IMR-90 (cell line): ENCODE results near the gene TEX38. TPM values are rescaled to one million over a fixed set of nuclear protein-coding genes. Genes with fewer than 3 reads are reported as not detected.
A peak's percentile ranks its signal among the peaks of the same experiment; 100 is the strongest.

ENCODE experiments used
- ATAC-seq: fragments of 200-7000 bp; cut with Tn5 transposase; 2 replicates; pipeline ENCODE4 v1.9.1; 2020; ENCODE audit warnings: low read depth, mild to moderate bottlenecking, moderate library complexity
- BruUV-seq: library from RNA; stranded (reverse); fragments of 400-500 nt; replicated peaks from 2 replicates; lab custom pipeline; 2021; lab: Mats Ljungman, UMichigan
- CTCF ChIA-PET: fragments of 300-600 bp; formaldehyde crosslinking; extraction: SDS; loops from one replicate; lab custom pipeline; 2021; ENCODE audit warnings: antibody characterized with exemption; lab: Yijun Ruan, JAX
- POLR2A ChIA-PET: fragments of 300-600 bp; sonication (Branson Sonifier 250); formaldehyde crosslinking; loops from one replicate; lab custom pipeline; 2022; ENCODE audit warnings: antibody characterized with exemption; ENCODE audit not compliant: unreplicated experiment; lab: Charles Lee
- DNase-seq: peaks from one replicate; pipeline ENCODE4 v3.0.0; 2013
- H2AFZ ChIP-seq: replicated peaks from 2 replicates; pipeline ENCODE3; 2013; ENCODE audit warnings: low read length, mild to moderate bottlenecking; ENCODE audit not compliant: poor library complexity
- H2AK5ac ChIP-seq: 2 replicates; pipeline ENCODE4 v1.6.1; 2013; ENCODE audit warnings: low read depth, low read length, inconsistent platforms
- H2AK9ac ChIP-seq: replicated peaks from 2 replicates; pipeline ENCODE3; 2013; ENCODE audit warnings: mild to moderate bottlenecking, low read depth, low read length, moderate library complexity; ENCODE audit not compliant: poor library complexity
- H2BK120ac ChIP-seq: 2 replicates; pipeline ENCODE4 v1.6.1; 2013; ENCODE audit warnings: low read depth, low read length, inconsistent platforms
- H2BK15ac ChIP-seq: 3 replicates; pipeline ENCODE4 v1.6.1; 2013; ENCODE audit warnings: low read depth, low read length, inconsistent platforms
- H2BK20ac ChIP-seq: 2 replicates; pipeline ENCODE4 v1.6.1; 2013; ENCODE audit warnings: low read depth, mild to moderate bottlenecking, inconsistent platforms, low read length, moderate library complexity
- H2BK5ac ChIP-seq: 2 replicates; pipeline ENCODE4 v1.6.1; 2013; ENCODE audit warnings: mild to moderate bottlenecking, low read depth, low read length, inconsistent platforms; ENCODE audit not compliant: poor library complexity, severe bottlenecking
- H3K14ac ChIP-seq: replicated peaks from 2 replicates; pipeline ENCODE4 v1.6.1; 2013; ENCODE audit warnings: low read depth, low read length, inconsistent platforms
- H3K18ac ChIP-seq: 2 replicates; pipeline ENCODE4 v1.6.1; 2013; ENCODE audit warnings: low read depth, low read length, control low read depth
- H3K23ac ChIP-seq: 2 replicates; pipeline ENCODE4 v1.6.1; 2013; ENCODE audit warnings: low read depth, low read length, inconsistent platforms
- H3K27ac ChIP-seq: 2 replicates; pipeline ENCODE4 v1.5.1; 2013; ENCODE audit warnings: mild to moderate bottlenecking, control low read depth, low read length; ENCODE audit not compliant: insufficient read depth
- H3K27me3 ChIP-seq: 2 replicates; pipeline ENCODE4 v1.6.1; 2013; ENCODE audit warnings: low read length; ENCODE audit not compliant: control insufficient read depth, insufficient read depth
- H3K36me3 ChIP-seq: 2 replicates; pipeline ENCODE4 v1.6.1; 2013; ENCODE audit warnings: low read length, mixed read lengths; ENCODE audit not compliant: control insufficient read depth, insufficient read depth
- H3K4ac ChIP-seq: 2 replicates; pipeline ENCODE4 v1.6.1; 2013; ENCODE audit warnings: low read depth, low read length, inconsistent platforms
- H3K4me1 ChIP-seq: 2 replicates; pipeline ENCODE4 v1.6.1; 2013; ENCODE audit warnings: low read length, mixed read lengths; ENCODE audit not compliant: control insufficient read depth, insufficient read depth
- H3K4me2 ChIP-seq: 2 replicates; pipeline ENCODE4 v1.6.1; 2013; ENCODE audit warnings: low read depth, mild to moderate bottlenecking, control low read depth, low read length, moderate library complexity
- H3K4me3 ChIP-seq: 2 replicates; pipeline ENCODE4 v1.5.1; 2013; ENCODE audit warnings: low read depth, mild to moderate bottlenecking, control low read depth, low read length, moderate library complexity; ENCODE audit not compliant: insufficient read depth
- H3K56ac ChIP-seq: 2 replicates; pipeline ENCODE4 v1.6.1; 2013; ENCODE audit warnings: low read length, inconsistent platforms; ENCODE audit not compliant: insufficient read depth; ENCODE audit errors: extremely low read depth
- H3K79me1 ChIP-seq, 2 experiments: 2 replicates each; pipeline ENCODE4 v1.6.1; 2013; ENCODE audit warnings: low read length in 2 of 2, inconsistent platforms in 1 of 2, low read depth in 1 of 2
- H3K9ac ChIP-seq: 2 replicates; pipeline ENCODE4 v1.6.1; 2013; ENCODE audit warnings: low read depth, low read length, control low read depth
- H3K9me1 ChIP-seq: 2 replicates; pipeline ENCODE4 v1.6.1; 2013; ENCODE audit warnings: low read length, inconsistent platforms; ENCODE audit not compliant: insufficient read depth
- H3K9me3 ChIP-seq: 2 replicates; pipeline ENCODE4 v1.6.1; 2013; ENCODE audit warnings: low read length; ENCODE audit not compliant: control insufficient read depth, insufficient read depth
- H4K20me1 ChIP-seq: 2 replicates; pipeline ENCODE4 v1.6.1; 2013; ENCODE audit warnings: low read length, inconsistent platforms; ENCODE audit not compliant: insufficient read depth
- H4K5ac ChIP-seq: 2 replicates; pipeline ENCODE4 v1.6.1; 2013; ENCODE audit warnings: mild to moderate bottlenecking, low read depth, low read length, control low read depth
- H4K8ac ChIP-seq, 2 experiments: 2 replicates each; pipeline ENCODE4 v1.6.1; 2013; ENCODE audit warnings: low read depth in 2 of 2, low read length in 2 of 2, control low read depth in 1 of 2, inconsistent platforms in 1 of 2
- H4K91ac ChIP-seq: 2 replicates; pipeline ENCODE4 v1.6.1; 2013; ENCODE audit warnings: low read depth, low read length, inconsistent platforms; ENCODE audit not compliant: insufficient read depth
- CEBPB ChIP-seq: IDR thresholded peaks from 2 replicates; pipeline ENCODE4 v1.6.1; 2012; ENCODE audit warnings: low read depth, low read length, improper control_type of control experiment
- MAZ ChIP-seq: IDR thresholded peaks from 2 replicates; pipeline ENCODE4 v1.6.1; 2012; ENCODE audit warnings: low read depth, mild to moderate bottlenecking, low read length, improper control_type of control experiment, moderate library complexity, borderline replicate concordance
- WGBS, 2 experiments: methylation state at CpG; one replicate each; pipeline versions ENCODE4 v1.1.5 to v1.1.7; 2013; ENCODE audit warnings: missing lambda C conversion rate in 2 of 2; ENCODE audit not compliant: insufficient read length in 1 of 2; ENCODE audit errors: extremely low coverage in 2 of 2; 5-methylcytosine and 5-hydroxymethylcytosine counted together
- dilution Hi-C: fragments of 300-500 bp; cut with HindIII; formaldehyde crosslinking; loops from one replicate; pipeline ENCODE4 v1.14.3; 2018; ENCODE audit warnings: low sequenced_read_pairs; ENCODE audit not compliant: unreplicated experiment
- in situ Hi-C: fragments of 300-500 bp; cut with MboI; formaldehyde crosslinking; loops from 3 replicates; pipeline ENCODE4 v1.14.3; 2019; ENCODE audit warnings: low sequenced_read_pairs, inconsistent platforms, mixed read lengths
- intact Hi-C: fragments of 100-400 bp; cut with micrococcal nuclease; formaldehyde crosslinking; loops from 2 replicates; pipeline ENCODE4 v1.10.0; 2022
- polyA plus RNA-seq, 3 experiments: library from polyadenylated mRNA; depleted of rRNA; stranded (reverse); fragments of >200 nt; gene quantifications; 2 replicates each; pipeline ENCODE4 v1.2.3, GENCODE V29; 2012; ENCODE audit warnings: low replicate concordance in 1 of 3
- total RNA-seq: library from RNA; depleted of rRNA; stranded (reverse); fragments of >200 nt; gene quantifications from 2 replicates; pipeline ENCODE4 v1.2.3, GENCODE V29; 2012

TEX38 gene
- total and polyA plus RNA-seq, 2 of the 4 experiments (the other 2 are of a cell fraction): not detected

GRCh38 chr1:46675549-46676314 lies 4.1 kb downstream of the TEX38 start:
- H3K14ac ChIP-seq: no peak overlapping the region
- DNase-seq (no peak), ATAC-seq (peak; percentile 21; the same call in 1 of the 2 replicates)
- no peak overlapping the region for H3K4ac ChIP-seq
- BruUV-seq: no TSS peak
- no peak overlapping the region for H2BK15ac ChIP-seq
- intact Hi-C loops: no loop called here
- no peaks in the 10 kb centered on the region; a peak in 2 of 4 replicates for H3K79me1 ChIP-seq
- H3K18ac ChIP-seq: no peak overlapping the region
- H2AFZ ChIP-seq: no peak overlapping the region
- H3K4me1 ChIP-seq: peaks cover 2% of the 10 kb centered on the region; the same call in 1 of the 2 replicates
- WGBS, 2 experiments: no CpG with 5 or more reads among the region's 1 CpG
- in situ Hi-C loops: no loop called here
- H3K4me2 ChIP-seq: no peak overlapping the region
- H3K27ac ChIP-seq: no peak overlapping the region
- no peak overlapping the region for H4K91ac ChIP-seq
- no peak overlapping the region for H4K5ac ChIP-seq
- no peak overlapping the region for H2AK5ac ChIP-seq
- no peak overlapping the region for H4K8ac ChIP-seq
- no peak overlapping the region for H2BK20ac ChIP-seq
- no peak overlapping the region for H2BK5ac ChIP-seq
- no peaks in the 10 kb centered on the region for H3K27me3 ChIP-seq
- H4K20me1 ChIP-seq: no peaks in the 10 kb centered on the region
- H3K36me3 ChIP-seq: peaks cover 18% of the 10 kb centered on the region
- ChIA-PET POLR2A (no interaction called here), CTCF (no interaction called here)
- dilution Hi-C loops: no loop called here
- no peaks in the 10 kb centered on the region for H3K9me3 ChIP-seq
- H2AK9ac ChIP-seq: no peak overlapping the region
- no peak overlapping the region for H3K9ac ChIP-seq
- no peak overlapping the region for H3K23ac ChIP-seq
- H3K4me3 ChIP-seq: no peak overlapping the region
- H2BK120ac ChIP-seq: no peak overlapping the region
- H3K56ac ChIP-seq: no peak overlapping the region
- peaks cover 14% of the 10 kb centered on the region for H3K9me1 ChIP-seq
- no peak for TF ChIP-seq MAZ
- TF ChIP-seq CEBPB: peak; percentile 30; the same call in 1 of the 2 replicates
